ENCODE data around the gene C2orf72.
"Not testable (repeated sequence)": the region's sequence is repeated elsewhere in the genome, so short reads cannot be mapped to it uniquely, and the experiment has no call there.

C2orf72 gene

GRCh38 chr2:231046916-231047273 is 9.6 kb downstream of the C2orf72 start:
- no peak for DNase-seq (ENCODE audit: low read depth)

- DNase-seq (ENCODE audit: low read depth), result no peak
Observed at GRCh38 chr2:231047274-231047922, 10.1 kb downstream of the C2orf72 start.

GRCh38 chr2:231047923-231048915 is 10.9 kb downstream of the C2orf72 start:
- DNase-seq (ENCODE audit: low read depth), result no peak

DNA sequence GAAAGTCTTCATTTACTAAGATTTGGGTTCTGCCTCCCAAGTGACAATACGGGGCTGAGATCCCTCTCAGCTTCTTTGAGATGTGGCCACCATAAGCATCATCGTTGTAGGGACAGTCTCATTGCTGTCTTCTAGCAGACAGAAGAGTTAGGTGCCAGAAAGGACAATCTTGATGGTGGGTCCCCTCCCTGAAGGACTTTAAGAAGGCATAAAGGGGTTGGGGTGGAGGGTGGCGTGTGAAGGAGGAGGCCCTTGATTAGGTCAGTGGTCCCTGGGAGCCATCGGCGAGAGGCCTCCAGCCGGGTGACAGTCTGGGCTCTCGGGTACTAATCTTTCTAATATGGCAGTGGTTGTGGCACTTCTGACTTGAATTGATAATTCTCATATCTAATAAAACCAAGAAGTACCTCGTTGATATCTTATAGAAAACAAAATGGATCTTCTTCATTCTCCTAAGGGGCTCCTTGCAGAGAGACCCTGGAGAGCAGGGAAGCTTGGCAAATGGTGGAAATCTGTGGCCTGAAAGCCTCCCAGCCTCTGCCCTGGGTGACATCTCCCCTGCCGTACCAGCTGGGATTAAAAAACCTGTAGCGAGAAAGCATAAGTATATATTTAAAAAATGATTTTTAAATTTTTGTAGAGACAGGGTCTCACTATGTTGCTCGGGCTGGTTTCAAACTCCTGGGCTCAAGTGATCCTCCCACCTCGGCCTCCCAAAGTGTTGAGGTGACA is 12.1 kb downstream of the C2orf72 start:
- DNase-seq (ENCODE audit: low read depth), result no peak

GRCh38 chr2:231050018-231050901 is 12.9 kb downstream of the C2orf72 start:
- no peak for DNase-seq (ENCODE audit: low read depth)

DNA sequence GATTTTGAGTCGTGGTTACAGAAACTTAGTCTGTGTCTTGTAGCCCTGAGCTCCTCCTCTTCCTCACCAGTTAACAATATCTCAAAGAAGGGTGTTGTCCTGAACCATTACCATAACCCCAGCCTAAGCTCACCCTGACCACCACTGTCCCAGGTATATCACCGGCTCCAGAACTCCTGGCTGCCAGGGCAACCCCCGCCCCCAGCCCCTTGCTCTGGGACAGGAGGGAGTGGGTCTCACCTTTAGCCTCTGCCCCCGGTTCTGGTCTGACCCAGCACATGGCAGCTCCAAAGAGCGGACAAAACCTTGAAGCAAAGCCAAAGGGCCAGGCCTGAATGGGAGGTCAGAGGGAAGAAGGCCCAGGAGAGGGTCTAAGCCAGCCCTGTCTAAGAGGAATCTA is 13.8 kb downstream of the C2orf72 start:
- DNase-seq (ENCODE audit: low read depth), result no peak

GRCh38 chr2:231052494-231053451 is 15.4 kb downstream of the C2orf72 start:
- DNase-seq (ENCODE audit: low read depth), result peak; percentile 73

GRCh38 chr2:231053846-231054245 is 16.5 kb downstream of the C2orf72 start:
- no peak for DNase-seq (ENCODE audit: low read depth)

GRCh38 chr2:231056453-231057416 is 19.4 kb downstream of the C2orf72 start, which contains the start of gene PSMD1:
PSMD1 (plus strand) TSS chr2:231056867; CDS start chr2:231057026, 159 bp downstream.
- DNase-seq (ENCODE audit: low read depth), result peak; percentile 87

GRCh38 chr2:231057590-231057989 is 20.3 kb downstream of the C2orf72 start:
- no peak for DNase-seq (ENCODE audit: low read depth)

DNA sequence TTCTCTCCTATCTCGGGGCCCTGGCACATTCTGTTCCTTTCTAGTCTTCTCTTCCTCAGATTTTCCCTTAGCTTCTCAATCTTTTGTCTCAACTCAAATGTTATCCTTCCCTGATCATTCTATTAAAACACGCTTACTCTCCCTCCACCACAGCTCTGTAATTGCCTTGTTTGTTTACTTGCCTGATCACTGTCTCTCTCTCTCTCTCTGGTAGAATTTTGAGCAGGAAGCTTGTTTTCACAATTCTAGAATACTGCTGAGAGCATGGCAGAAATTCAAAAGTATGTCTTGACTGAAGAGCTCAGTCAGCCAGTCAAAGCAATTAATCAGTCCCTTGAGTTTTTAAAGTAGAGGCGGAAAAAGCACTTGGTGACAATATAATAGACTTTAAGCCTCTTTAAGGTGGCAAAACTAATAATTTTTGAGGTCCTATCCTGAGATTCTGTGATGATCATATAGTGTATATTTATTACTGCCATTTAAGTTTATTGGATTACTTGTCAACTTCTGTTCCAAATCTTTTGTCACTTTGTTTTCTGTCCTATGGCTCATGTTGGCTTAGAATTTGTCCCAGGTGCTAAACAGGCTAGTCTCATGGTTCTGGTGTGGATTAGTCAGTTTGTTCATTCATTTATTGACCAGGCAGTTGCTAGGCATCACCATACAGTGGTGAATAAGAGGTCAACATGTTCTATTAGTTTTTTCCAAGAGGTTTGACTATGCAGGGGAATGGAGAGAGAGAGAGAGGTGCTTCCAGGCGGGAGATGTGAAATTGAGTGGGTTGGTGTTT is 21.6 kb downstream of the C2orf72 start:
- no peak for DNase-seq (ENCODE audit: low read depth)

- DNase-seq (ENCODE audit: low read depth), result no peak
Observed at GRCh38 chr2:231059756-231060155, 22.4 kb downstream of the C2orf72 start.

GRCh38 chr2:231062776-231063175 is 25.5 kb downstream of the C2orf72 start:
- DNase-seq (ENCODE audit: low read depth), result no peak

GRCh38 chr2:231063347-231063746 is 26.0 kb downstream of the C2orf72 start:
- no peak for DNase-seq (ENCODE audit: low read depth)

DNA sequence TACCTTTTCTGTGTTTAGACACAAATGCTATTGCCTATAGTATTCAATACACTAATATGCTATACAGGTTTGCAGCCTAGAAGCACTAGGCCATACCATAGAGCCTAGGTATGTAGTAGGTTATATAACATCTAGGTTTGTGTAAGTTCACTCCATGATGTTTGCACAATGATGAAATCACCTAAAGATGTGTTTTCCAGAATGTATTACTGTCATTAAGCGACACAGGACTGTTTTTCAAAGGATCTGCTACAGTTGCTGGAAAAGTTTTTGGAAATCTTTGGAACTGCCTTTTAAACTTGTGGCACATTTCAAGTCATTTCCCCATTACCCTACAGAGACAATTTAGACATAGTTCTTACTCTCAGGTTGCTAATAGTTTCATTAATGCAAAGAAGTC is 28.6 kb downstream of the C2orf72 start:
- no peak for DNase-seq (ENCODE audit: low read depth)

DNA sequence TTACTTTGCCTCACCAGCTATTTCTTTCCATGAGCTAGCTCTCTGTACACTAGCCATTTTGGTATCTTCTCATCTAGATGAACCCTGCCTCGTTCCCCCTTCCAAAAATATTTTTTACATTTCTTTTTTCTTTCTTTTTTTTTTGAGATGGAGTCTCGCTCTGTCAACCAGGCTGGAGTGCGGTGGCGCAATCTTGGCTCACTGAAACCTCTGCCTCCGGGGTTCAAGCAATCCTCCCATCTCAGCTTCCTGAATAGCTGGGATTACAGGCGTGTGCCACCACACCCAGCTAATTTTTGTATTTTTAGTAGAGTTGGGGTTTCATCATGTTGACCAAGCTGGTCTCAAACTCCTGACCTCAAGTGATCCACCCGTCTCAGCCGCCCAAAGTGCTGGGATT is 30.2 kb downstream of the C2orf72 start:
- not testable (repeated sequence) for DNase-seq (ENCODE audit: low read depth)

DNA sequence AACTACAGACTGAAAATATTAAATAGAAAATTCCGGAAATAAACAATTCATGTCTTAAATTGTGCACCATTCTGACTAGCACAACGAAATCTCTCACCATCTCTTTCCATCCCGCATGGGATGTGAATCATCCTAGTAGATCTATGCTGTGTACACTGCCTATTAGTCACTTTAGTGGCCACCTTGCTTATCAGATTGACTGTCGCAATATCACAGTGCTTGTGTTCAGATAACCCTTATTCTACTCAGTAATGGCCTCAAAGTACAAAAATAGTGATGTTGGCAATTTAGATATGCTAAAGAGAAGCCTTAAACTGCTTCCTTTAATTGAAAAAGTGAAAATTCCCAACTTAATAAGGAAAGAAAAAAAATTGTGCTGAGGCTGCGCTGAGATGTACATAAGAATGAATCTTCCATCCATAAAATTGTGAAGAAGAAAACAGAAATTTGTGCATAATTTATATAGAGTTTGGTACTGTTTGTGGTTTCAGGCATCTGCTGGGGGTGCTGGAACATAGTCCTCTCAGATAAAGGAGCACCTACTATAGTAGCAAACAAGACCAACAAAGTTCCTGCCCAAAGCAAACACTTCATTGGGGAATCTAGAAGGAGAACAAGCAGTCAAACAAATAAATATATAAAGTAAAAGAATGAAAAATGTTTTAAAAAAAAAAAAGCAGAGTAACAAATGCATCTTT is 31.4 kb downstream of the C2orf72 start:
- no peak for DNase-seq (ENCODE audit: low read depth)

Data from activated T-helper 1 cell treated with Interleukin-2 at 50 U/mL for 16 hours (primary cell).